Kidney epithelial cell (primary cell): ENCODE results near the gene MLF2. TPM values are rescaled to one million over a fixed set of nuclear protein-coding genes. Genes with fewer than 3 reads are reported as not detected.
A peak's percentile ranks its signal among the peaks of the same experiment; 100 is the strongest.

Experiments
- DNase-seq: peaks from one replicate; pipeline ENCODE4 v3.0.0-alpha.2; 2010; ENCODE audit warnings: low read depth
- H3K27me3 ChIP-seq: 2 replicates; pipeline ENCODE4 v1.6.0; 2011; ENCODE audit warnings: low read length; ENCODE audit not compliant: control insufficient read depth, insufficient read depth
- H3K36me3 ChIP-seq: 2 replicates; pipeline ENCODE4 v1.5.1; 2011; ENCODE audit warnings: low read length; ENCODE audit not compliant: control insufficient read depth, insufficient read depth
- H3K4me3 ChIP-seq: 2 replicates; pipeline ENCODE4 v1.5.1; 2011; ENCODE audit warnings: low read depth, mild to moderate bottlenecking, control low read depth, low read length
- total RNA-seq: library from RNA; depleted of rRNA; stranded (reverse); fragments of >200 nt; gene quantifications from 2 replicates; pipeline ENCODE4 v1.2.3, GENCODE V29; 2015
- TF ChIP-seq, protein P1 (sequence below): IDR thresholded peaks from 2 replicates; pipeline ENCODE4 v1.5.1; 2011; ENCODE audit warnings: mild to moderate bottlenecking, moderate library complexity, low read length, control low read depth, inconsistent platforms; ENCODE audit not compliant: insufficient read depth, poor library complexity, severe bottlenecking

MLF2 gene
- total RNA-seq, 1 donor from 2014 or later: 190 TPM

DNA sequence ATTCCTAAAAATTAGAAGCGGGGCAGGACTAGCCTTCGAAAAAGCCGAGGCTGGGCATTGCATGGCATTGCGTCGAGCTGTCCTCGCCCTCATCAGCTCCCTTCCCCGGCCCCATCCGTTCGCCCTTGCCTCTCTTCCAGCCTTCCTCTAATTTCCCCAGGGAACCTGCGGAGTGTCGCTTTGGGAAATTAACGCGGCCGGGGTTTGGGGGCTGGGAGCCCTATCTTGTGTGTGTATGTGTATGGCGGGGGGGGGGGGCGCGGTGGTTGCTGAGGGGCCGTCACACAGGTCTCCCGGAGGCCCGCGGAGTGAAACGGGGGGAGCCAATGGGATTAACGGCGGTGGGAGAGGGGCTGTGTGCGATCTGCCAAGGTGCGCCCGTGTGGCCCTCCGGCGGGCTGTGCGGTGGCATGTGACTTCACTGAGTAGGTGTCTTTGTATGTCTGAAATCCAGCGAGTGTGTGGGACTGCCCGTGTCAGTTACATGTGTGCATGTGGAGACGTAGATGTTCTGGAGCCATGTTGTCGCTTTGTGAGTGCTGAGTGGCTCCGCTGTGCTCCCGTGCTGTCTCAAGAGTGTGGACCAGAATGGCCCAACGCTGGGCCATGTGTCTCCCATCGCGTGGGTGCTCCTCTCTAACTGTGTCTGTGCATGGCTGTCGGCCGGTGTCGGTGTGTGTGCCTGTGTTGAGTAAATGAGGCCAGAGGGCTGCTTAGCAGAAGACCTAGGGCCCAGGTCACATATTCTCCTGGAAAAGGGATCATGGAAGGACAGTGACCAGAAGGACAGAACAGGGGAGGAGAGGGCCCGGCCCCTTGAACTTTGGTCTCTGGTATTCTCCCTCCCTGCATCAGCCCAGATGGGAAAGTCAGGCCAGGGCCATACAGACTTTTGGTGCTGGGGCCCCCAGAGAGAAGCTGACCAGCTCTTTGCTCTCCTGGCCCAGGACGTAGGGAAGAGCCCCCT, 14.7 kb upstream of the MLF2 start:
- TF ChIP-seq, protein P1, sequence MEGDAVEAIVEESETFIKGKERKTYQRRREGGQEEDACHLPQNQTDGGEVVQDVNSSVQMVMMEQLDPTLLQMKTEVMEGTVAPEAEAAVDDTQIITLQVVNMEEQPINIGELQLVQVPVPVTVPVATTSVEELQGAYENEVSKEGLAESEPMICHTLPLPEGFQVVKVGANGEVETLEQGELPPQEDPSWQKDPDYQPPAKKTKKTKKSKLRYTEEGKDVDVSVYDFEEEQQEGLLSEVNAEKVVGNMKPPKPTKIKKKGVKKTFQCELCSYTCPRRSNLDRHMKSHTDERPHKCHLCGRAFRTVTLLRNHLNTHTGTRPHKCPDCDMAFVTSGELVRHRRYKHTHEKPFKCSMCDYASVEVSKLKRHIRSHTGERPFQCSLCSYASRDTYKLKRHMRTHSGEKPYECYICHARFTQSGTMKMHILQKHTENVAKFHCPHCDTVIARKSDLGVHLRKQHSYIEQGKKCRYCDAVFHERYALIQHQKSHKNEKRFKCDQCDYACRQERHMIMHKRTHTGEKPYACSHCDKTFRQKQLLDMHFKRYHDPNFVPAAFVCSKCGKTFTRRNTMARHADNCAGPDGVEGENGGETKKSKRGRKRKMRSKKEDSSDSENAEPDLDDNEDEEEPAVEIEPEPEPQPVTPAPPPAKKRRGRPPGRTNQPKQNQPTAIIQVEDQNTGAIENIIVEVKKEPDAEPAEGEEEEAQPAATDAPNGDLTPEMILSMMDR: no peak
- Histone ChIP-seq H3K36me3 (peaks cover 2% of the 10 kb centered on the region), H3K4me3 (peak overlapping the region; percentile 52), H3K27me3 (peaks cover 3% of the 10 kb centered on the region)
- DNase-seq: no peak

DNA sequence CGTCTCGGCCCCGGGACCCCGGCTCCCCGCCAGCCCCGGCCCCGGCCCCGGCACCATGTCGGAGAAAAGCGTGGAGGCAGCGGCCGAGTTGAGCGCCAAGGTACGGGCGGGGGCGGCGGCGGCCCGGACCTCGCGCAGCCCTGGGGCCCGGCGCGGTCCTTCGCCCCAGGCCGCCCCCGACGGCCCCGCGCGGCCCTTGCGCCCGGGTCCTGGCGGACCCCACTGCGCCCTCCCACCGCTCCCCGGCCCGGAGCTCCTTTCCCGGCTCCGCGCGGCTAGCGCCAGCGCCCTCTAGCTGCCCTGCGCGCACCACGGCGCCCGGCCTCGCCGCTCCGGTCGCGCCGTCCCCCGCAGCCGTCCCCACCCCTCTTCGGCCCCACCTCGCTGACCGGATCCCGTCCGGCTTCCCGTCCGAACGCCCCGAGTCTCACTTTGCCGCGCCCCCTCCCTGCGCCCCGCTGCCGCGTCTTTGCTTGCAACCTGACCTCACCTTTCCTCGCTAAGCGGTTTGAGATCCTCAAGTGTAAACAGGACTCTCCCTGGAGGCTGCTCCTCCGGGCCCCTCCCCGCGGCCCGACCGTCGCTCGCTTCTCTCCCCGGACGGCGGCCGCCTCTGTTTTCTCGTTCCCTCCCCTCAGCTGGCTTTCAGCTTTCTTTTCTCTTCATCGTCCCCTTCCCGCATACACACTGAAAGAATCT, 13.9 kb upstream of the MLF2 start:
- no peaks in the 10 kb centered on the region for H3K27me3 ChIP-seq
- TF ChIP-seq, protein P1: peak; percentile 21
- peak overlapping the region; percentile 52 for H3K4me3 ChIP-seq
- H3K36me3 ChIP-seq: peaks cover 2% of the 10 kb centered on the region
- no peak for DNase-seq

DNA sequence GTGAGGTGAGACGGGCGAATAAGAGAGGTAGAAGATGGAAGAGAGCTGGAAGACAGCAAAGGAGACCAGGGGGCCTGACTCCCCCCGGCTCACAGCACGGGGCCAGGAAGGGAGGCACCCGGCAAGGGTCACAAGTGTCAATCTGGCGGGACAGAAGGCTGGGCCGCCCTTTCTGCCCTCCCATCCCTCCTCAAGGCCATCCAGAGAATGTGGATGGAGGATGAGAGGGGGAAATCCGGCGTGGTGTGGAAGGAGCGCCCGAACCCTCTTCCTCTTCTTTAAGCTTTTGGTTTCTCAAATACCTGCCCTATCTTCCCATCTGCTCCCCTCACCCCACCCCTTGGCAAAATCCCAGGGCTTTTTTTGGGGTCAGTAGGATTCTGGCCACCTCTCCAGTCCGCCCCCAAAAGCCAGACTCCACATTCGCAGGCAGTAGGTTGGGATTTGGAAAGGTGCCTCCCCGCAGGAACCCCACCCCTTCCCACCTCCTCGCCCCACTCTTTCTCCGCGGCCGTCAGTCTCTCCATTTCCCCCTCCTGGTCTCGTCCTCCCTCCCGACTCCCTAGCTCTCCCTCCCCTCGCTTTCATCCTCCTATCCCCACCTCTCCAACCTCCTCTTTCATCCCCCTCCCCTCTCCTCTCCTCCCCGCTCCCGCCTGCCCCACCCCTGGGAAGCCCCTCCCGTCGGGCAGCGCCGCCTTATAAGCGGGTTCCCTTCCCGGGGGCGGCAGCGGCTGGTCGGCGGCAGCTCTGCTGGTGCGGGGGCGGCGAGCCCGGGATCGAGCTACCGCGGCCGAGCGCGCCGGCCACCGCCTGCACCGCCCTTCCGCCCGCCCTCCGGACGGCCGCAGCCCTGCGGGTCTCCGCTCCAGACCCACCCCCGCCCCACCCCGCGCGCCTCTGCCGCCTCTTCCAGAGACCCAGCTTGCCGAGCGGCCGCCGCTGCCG, 13.0 kb upstream of the MLF2 start, which contains the start of gene PTMS:
Gene PTMS (plus strand): TSS at position 730 of the 948 bp plus-strand sequence. CDS start 343 bp downstream, outside the sequence.
- Histone ChIP-seq H3K27me3 (no peaks in the 10 kb centered on the region), H3K4me3 (peak within 1 kb of the TSS; percentile 52), H3K36me3 (peaks cover 2% of the 10 kb centered on the region)
- DNase-seq: no peak
- TF ChIP-seq, protein P1: no peak

DNA sequence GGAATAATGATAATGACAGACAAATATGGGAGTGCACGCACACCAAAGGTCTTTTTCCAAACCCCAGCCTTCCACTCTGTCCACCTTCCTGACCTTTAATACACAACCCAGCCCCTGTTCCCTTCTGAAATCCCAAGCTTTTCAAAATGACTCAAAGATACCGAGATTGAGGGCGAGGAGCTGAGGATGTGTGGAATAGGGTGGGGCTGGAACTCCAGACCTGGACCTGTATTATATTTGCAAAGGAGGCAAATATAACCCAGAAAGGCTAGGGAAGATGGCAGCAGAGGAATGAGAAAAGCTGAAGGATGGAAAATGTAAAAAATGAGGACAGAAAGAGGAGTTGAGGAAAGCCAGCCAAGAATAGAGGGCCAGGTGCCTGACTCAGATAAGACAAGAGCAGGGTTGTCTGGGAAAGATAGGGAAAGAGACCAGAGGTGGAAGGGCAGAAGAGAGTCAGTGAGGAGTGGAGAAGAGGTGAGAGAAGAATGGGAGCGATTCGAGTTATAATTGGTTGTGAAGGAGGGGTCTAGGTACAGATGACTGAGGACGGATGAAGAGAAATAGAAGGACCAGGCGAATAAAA, 12.2 kb upstream of the MLF2 start:
- H3K27me3 ChIP-seq: no peaks in the 10 kb centered on the region
- H3K4me3 ChIP-seq: peak overlapping the region; percentile 52
- no peak for DNase-seq
- H3K36me3 ChIP-seq: peaks cover 2% of the 10 kb centered on the region
- TF ChIP-seq, protein P1: no peak
